Skin of body (tissue), 2 donors: ENCODE measurements around the gene LPAR5. TPM values are rescaled to one million over a fixed set of nuclear protein-coding genes. Genes with fewer than 3 reads are reported as not detected.

ENCODE experiments used
- DNase-seq: peaks from one replicate; lab custom pipeline; 2025; lab: John Stamatoyannopoulos, UW
- total RNA-seq: library from RNA; depleted of rRNA; stranded (reverse); fragments of >200 nt; gene quantifications from one replicate; pipeline ENCODE4 v1.2.3, GENCODE V29; 2014

The LPAR5 gene
- total RNA-seq, 1 donor from 2014 or later, result 1.7 TPM

DNA sequence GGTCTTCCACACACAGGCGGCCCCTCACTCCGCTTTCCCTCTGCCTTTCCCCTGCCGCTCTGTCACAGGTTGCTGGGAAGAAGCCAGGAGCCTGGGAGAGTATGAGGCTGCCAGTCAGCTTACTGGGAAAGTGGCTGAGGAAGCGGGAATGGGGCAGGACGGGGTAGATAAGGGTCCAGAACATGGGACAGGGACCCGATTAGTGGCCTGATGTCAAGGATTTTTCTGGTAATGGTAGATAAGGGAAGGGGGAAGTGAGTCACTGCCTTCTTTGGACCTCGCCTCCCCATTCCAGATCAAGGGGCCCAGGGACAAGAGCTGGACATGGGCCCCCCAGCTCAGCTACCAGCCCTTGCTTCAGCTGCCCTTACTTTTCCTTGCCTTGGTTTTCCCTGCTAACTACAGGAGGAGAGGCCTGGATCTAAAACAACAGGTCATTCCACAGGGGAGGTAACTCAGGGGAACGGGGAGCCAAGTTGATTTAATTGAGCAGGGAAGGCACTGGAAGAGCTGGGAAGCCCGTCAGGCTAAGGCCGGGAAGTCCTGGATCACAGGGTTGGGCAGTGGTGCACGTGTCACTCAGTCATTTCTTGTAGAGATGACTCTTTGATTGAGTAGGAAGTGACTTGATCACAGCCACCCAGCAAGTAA, 3.5 kb upstream of the LPAR5 start:
- DNase-seq, result no peak

GRCh38 chr12:6638305-6638704, 2.5 kb upstream of the LPAR5 start:
- DNase-seq, result no peak

- DNase-seq, result no peak
Observed at GRCh38 chr12:6635375-6635855, 344 bp downstream of the LPAR5 start.

DNA sequence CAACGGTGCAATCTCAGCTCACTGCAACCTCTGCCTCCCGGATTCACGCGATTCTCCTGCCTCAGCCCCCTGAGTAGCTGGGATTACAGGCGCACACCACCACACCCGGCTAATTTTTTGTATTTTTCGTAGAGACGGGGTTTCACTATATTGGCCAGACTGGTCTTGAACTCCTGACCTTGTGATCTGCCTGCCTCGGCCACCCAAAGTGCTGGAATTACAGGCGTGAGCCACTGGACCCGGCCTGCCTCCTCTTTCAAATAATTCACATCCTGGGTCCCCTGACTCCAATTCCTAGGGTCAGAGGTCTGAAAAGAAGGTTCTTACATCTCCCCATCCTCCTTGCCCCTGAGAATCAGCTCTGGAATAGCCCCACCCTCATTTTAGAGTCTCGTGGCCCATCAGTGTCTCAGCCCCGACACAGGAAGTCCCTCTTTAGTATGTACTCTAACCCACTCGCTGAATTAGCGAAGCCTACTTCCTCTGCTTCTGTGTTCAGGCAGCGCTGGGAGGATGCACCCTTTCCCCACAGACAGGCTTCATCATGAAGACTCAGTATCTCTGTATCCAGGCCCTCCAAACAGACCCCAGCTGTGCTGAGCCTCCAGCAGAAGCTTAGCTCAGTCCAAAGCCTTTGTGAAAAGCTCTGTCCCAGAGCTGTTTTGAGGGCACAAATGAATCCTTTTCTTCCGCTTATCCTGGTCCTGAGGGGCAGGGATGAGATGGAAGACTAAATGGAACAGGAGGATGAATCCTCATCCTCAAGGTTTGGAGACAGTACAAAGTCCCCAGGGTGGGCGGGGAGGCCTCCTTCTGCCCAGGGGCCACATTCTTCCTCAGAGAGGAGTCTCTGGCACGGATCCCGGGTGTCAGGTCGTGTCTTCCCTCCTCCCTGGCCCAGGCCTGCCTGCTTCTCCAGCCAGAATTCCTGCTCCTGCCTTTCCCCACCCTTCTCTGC, 3.5 kb downstream of the LPAR5 start:
- DNase-seq, result no peak

GRCh38 chr12:6631549-6631961, 4.2 kb downstream of the LPAR5 start:
- no peak for DNase-seq

DNA sequence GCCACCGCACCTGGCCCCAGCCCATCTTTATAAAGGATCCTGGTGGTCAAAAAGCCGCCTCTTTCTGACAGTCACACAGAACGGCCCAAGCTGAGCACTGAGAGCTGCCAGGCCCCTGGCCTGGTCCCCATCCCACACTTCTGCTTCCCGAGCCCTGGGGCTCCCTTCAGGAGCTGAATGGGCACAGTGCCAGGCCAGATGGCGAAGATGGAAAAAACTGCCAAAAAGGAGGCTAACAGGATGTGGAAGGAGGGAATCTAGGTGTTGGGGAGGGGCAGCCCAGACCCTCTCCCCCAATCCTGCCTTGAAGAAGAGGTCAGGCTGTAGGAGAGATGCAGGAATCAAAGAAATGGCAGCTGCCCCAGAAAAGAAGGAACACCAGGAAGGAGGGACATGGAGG, 5.0 kb downstream of the LPAR5 start:
- DNase-seq, result no peak

GRCh38 chr12:6627616-6628015, 8.1 kb downstream of the LPAR5 start:
- no peak for DNase-seq

- no peak for DNase-seq
Observed at GRCh38 chr12:6626654-6627283, 9.0 kb downstream of the LPAR5 start.

- no peak for DNase-seq
Observed at GRCh38 chr12:6620885-6621274, 14.9 kb downstream of the LPAR5 start.

DNA sequence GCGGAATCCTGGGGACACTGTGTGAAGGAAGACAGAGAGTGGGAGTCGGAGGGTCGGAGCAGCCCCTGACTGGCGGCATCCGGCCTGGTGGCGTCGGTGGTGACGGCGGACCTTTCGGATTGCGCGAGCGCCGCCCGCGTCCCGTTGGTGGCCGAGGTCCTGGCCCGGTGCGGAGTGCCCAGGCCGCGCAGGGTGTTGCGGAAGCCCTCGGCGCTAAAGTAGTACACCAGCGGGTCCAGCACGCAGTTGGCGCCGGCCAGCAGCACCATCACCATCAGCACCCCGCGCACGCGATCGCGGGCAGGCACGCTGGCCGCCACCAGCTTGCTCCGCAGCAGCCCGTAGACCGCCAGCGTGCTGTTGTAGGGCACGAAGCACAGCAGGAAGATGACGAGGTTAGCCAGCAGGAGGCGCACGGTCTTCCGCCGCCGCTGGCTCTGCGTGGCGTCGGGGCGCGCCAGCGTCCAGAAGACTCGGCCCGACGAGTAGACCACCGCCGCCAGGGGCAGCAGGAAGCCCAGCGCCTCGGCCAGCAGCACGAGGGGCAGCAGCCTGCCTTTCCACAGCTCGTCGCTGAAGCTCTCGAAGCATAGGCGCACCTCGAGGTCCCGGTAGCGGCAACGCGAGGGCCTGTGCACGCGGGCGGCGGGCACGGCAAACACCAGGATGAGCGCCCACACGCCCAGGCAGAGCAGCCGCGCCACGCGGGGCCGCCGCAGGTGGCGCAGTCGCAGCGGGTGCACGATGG, 15.4 kb downstream of the LPAR5 start:
- no peak for DNase-seq

DNA sequence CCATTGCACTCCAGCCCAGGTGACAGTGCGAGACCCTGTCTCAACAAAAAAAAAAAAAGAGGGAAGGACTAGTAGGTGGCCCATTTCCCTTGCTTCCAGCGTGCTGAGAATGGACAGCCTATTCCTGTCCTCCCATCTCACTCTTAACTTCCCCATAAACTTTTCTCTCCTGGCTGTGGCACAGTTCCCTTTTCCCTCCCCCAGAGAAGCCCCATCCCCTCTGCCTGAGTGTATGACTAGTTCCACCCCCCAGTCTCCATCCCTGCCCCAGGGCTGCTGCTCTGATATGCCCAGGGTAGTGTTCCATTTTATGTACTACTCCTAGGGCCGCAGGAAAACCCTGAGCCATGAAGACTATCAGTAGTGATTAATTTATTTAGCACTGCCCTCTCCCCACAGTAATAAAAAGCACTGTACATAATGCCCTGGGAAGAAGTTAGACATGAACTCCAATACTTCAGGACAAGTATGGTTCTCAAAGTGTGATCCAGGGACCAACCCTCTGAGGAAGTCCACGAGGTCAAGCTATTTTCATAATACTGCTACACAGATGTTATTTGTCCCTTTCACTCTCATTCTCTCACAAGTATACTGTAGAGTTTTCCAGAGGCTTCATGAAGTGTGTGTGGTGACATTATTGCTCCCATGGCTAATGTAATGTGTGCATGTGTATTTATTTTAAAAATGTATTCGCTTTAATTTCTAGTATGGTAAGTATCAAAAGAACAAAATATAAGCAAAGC, 17.1 kb downstream of the LPAR5 start:
- no peak for DNase-seq

- no peak for DNase-seq
Observed at GRCh38 chr12:6615802-6616201, 20.0 kb downstream of the LPAR5 start.

GRCh38 chr12:6614513-6615172, 21.1 kb downstream of the LPAR5 start:
- no peak for DNase-seq

DNA sequence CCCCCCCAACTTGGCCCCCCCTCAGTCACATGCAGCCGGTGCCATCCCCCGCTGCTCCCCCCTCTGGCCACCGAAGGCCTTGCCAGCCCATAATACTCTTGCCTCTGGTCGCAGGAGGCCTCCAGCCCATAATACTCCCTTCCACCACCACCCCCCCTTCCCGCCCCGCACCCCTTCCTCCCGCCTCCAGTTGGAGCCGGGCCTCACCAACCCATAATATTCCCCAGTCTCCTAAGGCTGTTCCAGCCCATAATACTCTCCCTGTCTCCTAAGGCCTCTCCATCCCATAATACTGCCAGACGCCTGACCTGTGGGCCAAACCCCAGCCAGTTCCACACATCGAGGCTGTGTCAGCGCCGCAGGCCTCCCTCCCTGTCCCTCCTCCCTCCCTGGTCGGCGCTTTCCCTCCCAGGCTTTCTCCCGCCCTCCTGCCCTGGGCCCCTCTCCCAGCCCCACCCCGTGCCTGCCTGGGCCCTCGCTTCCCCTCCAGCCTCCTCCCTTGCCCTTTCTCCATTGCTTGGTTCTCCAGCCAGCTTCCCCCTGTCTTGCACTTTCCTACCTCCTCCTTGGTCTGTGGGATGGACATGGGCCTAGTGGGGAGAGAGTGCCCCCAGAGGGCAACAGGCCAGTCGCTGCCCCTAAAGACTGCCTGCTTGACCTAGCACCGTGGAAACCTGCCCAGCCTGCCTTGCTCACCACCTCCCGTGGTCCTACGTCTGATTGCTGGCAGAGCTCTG, 21.8 kb downstream of the LPAR5 start:
- DNase-seq, result peak; percentile 97

- DNase-seq, result no peak
Observed at GRCh38 chr12:6613015-6613775, 22.6 kb downstream of the LPAR5 start.

DNA sequence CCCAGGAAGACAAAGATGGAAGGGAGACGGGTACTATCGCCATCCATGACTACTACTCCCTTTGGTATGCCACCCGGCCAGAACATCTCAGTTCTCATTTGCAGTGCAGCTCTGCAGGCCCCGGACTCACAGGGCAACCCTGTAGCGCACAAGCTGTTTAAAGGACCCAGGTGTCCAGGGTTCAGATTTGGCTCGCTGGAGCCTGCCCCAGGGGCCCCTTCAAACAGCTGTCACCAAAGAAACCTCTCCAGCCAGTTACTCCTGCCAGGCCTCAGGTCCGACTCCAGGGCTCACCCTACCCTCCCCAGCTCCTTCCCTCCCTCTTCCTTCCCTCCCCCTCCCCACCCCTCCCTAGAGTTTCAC, 23.1 kb downstream of the LPAR5 start:
- DNase-seq, result no peak

- DNase-seq, result no peak
Observed at GRCh38 chr12:6612247-6612646, 23.5 kb downstream of the LPAR5 start.

GRCh38 chr12:6608592-6609281, 27.0 kb downstream of the LPAR5 start:
- DNase-seq, result no peak
